T-helper 17 cell (primary cell): ENCODE data around the gene IQSEC1. TPM values are rescaled to one million over a fixed set of nuclear protein-coding genes. Genes with fewer than 3 reads are reported as not detected.
A peak's percentile ranks its signal among the peaks of the same experiment; 100 is the strongest.

ENCODE experiments used
- ATAC-seq: fragments of 150-1000 bp; cut with Tn5 transposase; 2 replicates; pipeline ENCODE4 v1.10.0; 2021; ENCODE audit warnings: mild to moderate bottlenecking, moderate library complexity
- DNase-seq, 3 donors: peaks; one replicate each; pipeline versions ENCODE4 v3.0.0 to v3.0.0-alpha.2; 2020 to 2021
- H3K9me3 ChIP-seq: one replicate; pipeline ENCODE4 v1.7.0; 2013; ENCODE audit warnings: low read length, mild to moderate bottlenecking; ENCODE audit not compliant: control insufficient read depth, poor library complexity, severe bottlenecking
- H3K27ac Mint-ChIP-seq: one replicate; pipeline ENCODE4 v1.8.0; 2022; ENCODE audit warnings: mild to moderate bottlenecking, moderate library complexity, mixed read lengths
- H3K27me3 Mint-ChIP-seq: one replicate; pipeline ENCODE4 v1.8.0; 2022; ENCODE audit warnings: mixed read lengths
- H3K36me3 Mint-ChIP-seq: one replicate; pipeline ENCODE4 v1.8.0; 2022; ENCODE audit warnings: low read depth, mixed read lengths
- H3K4me1 Mint-ChIP-seq: one replicate; pipeline ENCODE4 v1.8.0; 2022; ENCODE audit warnings: mild to moderate bottlenecking, mixed read lengths
- H3K4me3 Mint-ChIP-seq: one replicate; pipeline ENCODE4 v1.8.0; 2022; ENCODE audit warnings: mild to moderate bottlenecking, moderate library complexity, mixed read lengths
- total RNA-seq, 4 donors: library from RNA in 2 of 4; stranded (reverse) in 2 of 4; gene quantifications; one replicate each; pipeline ENCODE4 v1.2.3 and lab custom pipeline; 2022 to 2026

Gene IQSEC1
- total RNA-seq, 2 donors from 2014 or later, result 114 to 128 TPM

DNA sequence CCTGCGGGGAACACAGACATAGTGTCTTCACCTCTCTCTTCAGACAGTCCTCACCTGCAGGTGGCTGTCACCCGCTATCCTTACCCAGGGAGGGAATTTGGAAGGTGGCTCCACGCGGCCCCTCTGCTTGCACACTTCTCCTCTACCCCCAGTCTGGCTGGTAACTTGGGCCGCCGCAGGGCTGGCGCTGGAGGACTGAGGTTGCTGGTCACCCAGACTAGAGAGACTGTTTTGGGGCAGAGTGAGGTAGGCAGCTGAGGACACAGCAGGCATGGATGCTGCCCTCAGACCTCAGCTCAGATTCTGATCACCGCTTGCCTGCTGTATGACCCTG is 12.6 kb upstream of the IQSEC1 start:
- no peak overlapping the region for H3K4me3 Mint-ChIP-seq
- H3K27ac Mint-ChIP-seq, result no peak overlapping the region
- ATAC-seq, result no peak
- H3K4me1 Mint-ChIP-seq, result peaks cover 6% of the 10 kb centered on the region
- H3K27me3 Mint-ChIP-seq, result no peaks in the 10 kb centered on the region
- no peak for DNase-seq
- H3K36me3 Mint-ChIP-seq, result no peaks in the 10 kb centered on the region
- no peaks in the 10 kb centered on the region for H3K9me3 ChIP-seq

DNA sequence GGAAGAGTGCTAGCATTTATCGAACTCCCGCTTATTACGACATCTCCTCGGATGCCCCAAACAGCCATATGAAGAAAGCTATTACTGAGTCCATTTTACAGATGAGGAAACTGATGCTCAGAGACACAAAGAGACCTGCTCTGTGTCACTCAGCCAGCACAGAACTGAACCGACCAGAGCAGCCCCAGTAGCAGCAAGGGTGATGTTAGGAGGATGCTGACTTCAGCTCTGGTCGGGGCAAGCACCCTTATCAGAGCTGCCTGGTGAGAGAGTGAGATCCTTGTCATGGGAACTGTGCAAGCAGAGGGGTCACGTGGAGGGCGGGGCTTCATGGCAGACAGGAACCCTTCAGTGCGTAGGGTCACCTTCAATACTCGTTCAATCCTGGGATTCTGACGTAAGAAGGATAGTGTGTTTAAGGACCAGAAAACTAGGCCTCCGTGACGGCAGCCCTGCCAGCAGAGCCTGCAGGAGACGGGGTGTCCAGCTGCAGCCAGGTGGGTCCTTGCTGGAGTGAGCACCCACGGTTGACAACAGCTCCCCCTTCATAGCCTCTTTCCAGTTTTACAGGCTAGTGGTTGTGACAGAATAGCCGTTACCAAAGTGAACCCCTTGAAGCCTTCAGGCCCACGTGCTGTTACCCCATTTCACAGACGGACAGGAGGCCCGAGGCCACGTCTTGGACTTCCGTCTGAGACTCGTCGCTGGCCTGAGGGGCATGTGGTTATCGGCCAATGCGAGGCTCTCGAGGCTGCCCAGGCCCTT is 12.0 kb upstream of the IQSEC1 start:
- H3K9me3 ChIP-seq, result no peaks in the 10 kb centered on the region
- H3K27me3 Mint-ChIP-seq, result peaks cover under 1% of the 10 kb centered on the region
- DNase-seq (no peak), ATAC-seq (no peak)
- no peaks in the 10 kb centered on the region for H3K36me3 Mint-ChIP-seq
- H3K4me3 Mint-ChIP-seq, result no peak overlapping the region
- H3K4me1 Mint-ChIP-seq, result peaks cover 6% of the 10 kb centered on the region
- H3K27ac Mint-ChIP-seq, result no peak overlapping the region

DNA sequence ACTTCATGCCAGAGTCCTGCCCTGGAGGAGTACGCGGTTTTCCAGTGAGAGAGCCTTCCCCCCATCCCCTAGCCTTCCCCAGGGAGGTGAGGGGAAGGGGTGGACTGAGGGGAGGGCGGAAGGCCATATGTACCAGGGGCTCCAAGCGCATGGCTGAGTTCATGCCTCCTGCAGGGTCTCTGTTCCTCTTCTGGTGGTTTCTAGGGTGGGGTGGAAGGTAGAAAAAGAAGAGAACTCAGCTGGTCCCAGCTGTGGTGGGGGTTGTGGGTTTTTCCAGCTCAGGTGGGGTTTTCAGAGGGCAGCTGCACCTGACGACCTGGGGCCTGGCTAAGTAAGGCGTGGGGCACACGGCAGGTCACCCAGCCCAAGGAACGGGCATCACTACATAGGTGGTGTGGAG is 10.7 kb upstream of the IQSEC1 start:
- Mint-ChIP-seq H3K4me3 (no peak overlapping the region), H3K4me1 (peaks cover 10% of the 10 kb centered on the region), H3K36me3 (no peaks in the 10 kb centered on the region), H3K27me3 (peaks cover 8% of the 10 kb centered on the region), H3K27ac (peak overlapping the region; percentile 59)
- ATAC-seq (peak; percentile 57), DNase-seq (no peak)
- H3K9me3 ChIP-seq, result no peaks in the 10 kb centered on the region

DNA sequence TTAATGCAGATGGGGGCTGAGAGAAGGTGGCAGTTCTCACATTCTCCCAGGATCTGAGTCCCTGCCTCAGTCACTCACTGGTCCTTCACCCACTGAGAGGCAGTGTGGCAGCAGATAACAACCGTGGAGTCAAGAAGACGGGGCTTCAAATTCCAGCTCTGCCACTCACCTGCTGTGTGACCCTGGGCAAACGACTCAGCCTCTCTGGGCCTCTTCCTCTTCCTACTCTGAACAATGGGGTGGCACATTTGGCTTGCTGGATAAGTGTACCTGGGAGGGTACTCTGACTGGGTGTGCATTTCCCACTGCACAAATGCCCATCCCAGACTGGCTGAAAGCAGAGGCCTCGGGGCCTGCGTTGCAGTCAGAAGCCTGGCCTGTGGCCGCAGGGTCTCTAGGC is 10.0 kb upstream of the IQSEC1 start:
- peaks cover 8% of the 10 kb centered on the region for H3K27me3 Mint-ChIP-seq
- ATAC-seq (no peak), DNase-seq (no peak)
- no peak overlapping the region for H3K4me3 Mint-ChIP-seq
- no peaks in the 10 kb centered on the region for H3K36me3 Mint-ChIP-seq
- no peaks in the 10 kb centered on the region for H3K9me3 ChIP-seq
- peaks cover 12% of the 10 kb centered on the region for H3K4me1 Mint-ChIP-seq
- peak overlapping the region; percentile 59 for H3K27ac Mint-ChIP-seq

DNA sequence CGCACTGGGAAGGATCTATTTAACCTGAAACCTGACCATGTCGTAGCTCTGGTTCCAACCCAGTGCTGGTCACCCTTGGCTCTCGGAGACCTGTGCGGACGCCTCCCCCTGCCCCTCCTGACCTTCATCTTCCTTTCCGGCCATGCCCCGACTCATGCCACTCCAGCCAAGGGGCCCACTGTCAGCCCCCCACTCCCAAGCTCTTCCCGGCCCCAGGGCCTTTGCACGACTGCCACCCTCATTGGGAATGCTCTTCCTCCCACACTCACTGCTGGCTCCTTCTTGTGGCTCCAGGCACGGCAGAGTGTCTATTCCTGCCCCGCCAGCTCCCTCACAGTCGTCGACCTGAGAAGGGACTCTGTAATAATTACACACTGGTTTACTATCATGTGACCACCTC is 9.4 kb upstream of the IQSEC1 start:
- no peaks in the 10 kb centered on the region for H3K36me3 Mint-ChIP-seq
- peaks cover 12% of the 10 kb centered on the region for H3K27me3 Mint-ChIP-seq
- no peak overlapping the region for H3K4me3 Mint-ChIP-seq
- no peak overlapping the region for H3K27ac Mint-ChIP-seq
- H3K4me1 Mint-ChIP-seq, result peaks cover 16% of the 10 kb centered on the region
- DNase-seq (no peak), ATAC-seq (no peak)
- H3K9me3 ChIP-seq, result no peaks in the 10 kb centered on the region

DNA sequence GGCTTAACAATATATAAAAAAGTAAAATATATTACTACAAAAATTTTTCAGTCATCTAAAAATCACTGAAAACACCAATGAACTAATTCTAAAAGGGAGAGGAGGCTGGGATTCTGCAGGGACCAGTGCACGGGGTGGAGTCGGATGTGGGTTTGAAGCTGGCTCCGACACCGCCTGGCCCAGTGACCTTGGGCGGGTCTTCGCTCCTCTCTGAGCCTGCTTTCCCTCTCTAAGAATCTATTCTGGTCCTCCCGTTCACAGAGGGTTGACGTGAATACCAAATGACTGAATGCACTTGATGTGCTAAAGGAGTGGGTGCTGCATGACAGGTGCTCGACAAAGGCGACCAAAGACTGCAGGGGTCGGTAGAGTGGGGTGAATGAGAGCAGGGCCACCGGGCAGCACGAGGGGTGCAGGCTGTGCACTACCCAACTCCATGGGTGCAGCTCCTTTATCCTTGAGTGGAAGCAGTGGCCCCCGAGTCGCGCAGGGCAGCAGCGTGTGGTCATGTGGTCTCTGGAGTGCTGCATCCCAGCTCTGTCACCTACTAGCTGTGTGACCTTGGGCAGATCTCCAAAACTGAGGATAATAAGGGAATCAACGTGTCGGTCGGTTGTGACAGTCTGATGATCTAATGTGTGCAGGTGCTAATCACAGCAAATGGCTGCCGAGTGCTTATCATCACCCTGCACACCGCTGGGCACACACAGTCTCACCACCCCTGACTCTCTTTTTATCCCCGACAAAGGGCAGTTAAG is 8.6 kb upstream of the IQSEC1 start:
- DNase-seq (no peak), ATAC-seq (no peak)
- H3K27me3 Mint-ChIP-seq, result peaks cover 17% of the 10 kb centered on the region
- no peak overlapping the region for H3K27ac Mint-ChIP-seq
- H3K4me1 Mint-ChIP-seq, result peaks cover 15% of the 10 kb centered on the region
- no peaks in the 10 kb centered on the region for H3K36me3 Mint-ChIP-seq
- no peak overlapping the region for H3K4me3 Mint-ChIP-seq
- no peaks in the 10 kb centered on the region for H3K9me3 ChIP-seq

DNA sequence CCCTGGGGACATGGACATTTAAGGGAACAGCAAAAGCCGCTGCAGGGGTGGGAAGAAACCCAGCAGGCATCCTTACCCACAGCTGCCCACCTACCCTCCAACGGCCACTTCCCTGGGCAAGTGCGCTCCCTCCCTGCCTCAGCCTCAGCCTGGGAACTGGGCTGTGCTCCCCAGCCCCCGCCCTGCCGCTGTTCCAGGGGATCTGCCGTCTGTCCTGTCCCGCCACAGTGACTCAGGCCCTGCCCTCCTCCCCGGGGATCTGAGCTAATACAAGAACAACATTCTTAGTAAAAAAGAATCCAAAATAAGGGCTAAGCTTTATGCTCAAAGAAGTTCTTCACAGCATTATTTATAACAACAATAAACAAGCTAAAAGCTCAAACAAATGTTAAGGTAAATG is 7.4 kb upstream of the IQSEC1 start:
- DNase-seq (no peak), ATAC-seq (no peak)
- H3K36me3 Mint-ChIP-seq, result no peaks in the 10 kb centered on the region
- peaks cover 12% of the 10 kb centered on the region for H3K4me1 Mint-ChIP-seq
- peak overlapping the region; percentile 21 for H3K27ac Mint-ChIP-seq
- H3K27me3 Mint-ChIP-seq, result peaks cover 24% of the 10 kb centered on the region
- H3K4me3 Mint-ChIP-seq, result no peak overlapping the region
- H3K9me3 ChIP-seq, result no peaks in the 10 kb centered on the region

DNA sequence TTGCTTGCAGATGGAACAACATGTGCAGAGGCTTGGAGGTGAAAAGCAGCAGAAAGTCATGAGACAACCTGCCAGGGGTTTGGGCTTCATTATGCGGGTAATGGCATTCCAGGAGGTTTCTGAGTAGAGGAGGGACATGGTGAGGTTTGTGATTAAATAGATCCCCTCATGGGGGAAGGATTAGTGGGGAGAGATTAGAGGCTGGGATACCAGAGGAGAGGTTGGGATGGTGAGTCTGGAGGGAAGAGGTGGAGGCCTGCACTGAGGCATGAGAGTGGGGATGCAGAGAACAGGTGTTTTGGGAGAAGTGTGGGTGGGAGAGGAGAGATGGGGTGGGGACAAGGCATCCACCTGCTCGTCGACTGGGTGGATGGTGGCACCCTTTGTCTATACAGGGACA is 6.8 kb upstream of the IQSEC1 start:
- no peak for ATAC-seq

DNA sequence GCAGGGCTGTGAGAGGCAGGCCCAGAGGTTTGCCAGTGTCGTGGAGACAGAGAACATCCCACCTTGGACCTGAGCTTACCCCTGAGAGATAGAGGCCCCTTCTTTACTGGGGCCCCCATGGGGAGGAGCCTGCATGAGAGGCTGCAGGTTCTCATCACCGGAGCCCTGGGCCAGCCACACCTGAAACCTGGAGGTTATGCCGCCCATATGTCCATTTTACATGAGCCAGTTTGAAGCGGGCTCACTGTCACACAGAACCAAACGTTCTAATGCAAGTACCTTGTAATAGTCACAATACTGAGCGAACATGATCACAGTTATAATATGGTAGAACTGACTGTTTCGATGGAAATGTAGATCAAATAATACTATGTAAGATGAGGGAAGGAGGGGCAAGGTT is 6.3 kb upstream of the IQSEC1 start:
- Mint-ChIP-seq H3K4me1 (peaks cover 12% of the 10 kb centered on the region), H3K4me3 (no peak overlapping the region), H3K27me3 (peaks cover 34% of the 10 kb centered on the region), H3K36me3 (no peaks in the 10 kb centered on the region), H3K27ac (peak overlapping the region; percentile 21)
- DNase-seq, result no peak
- no peaks in the 10 kb centered on the region for H3K9me3 ChIP-seq
- no peak for ATAC-seq

More for the DNA sequence above, 6.8 kb upstream of the IQSEC1 start:
- no peaks in the 10 kb centered on the region for H3K36me3 Mint-ChIP-seq
- DNase-seq, result no peak
- H3K27me3 Mint-ChIP-seq, result peaks cover 29% of the 10 kb centered on the region
- no peak overlapping the region for H3K4me3 Mint-ChIP-seq
- H3K9me3 ChIP-seq, result no peaks in the 10 kb centered on the region
- H3K27ac Mint-ChIP-seq, result peak overlapping the region; percentile 21
- H3K4me1 Mint-ChIP-seq, result peaks cover 12% of the 10 kb centered on the region

DNA sequence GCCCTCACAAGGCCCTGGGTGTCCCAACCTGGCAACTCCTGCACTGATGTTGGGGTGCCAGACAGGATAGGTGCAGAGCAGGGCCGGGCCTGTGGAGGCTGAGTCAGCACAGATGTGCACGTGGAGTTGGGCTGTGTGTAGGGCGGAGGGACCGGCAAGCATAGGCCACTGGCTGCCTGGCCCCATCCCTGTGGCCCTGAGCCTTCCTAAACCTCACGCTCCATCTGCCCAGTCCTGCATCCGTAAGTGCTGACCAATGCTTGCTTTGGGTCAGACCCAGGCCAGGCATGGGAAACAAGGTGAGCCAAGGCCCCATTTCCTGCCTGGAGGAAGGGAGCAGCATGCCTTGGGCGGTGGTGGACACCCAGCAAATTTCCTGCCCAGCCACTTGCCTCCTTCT is 5.8 kb upstream of the IQSEC1 start:
- H3K4me1 Mint-ChIP-seq, result peaks cover 12% of the 10 kb centered on the region
- H3K36me3 Mint-ChIP-seq, result no peaks in the 10 kb centered on the region
- no peaks in the 10 kb centered on the region for H3K9me3 ChIP-seq
- H3K4me3 Mint-ChIP-seq, result peak overlapping the region; percentile 25
- ATAC-seq (no peak), DNase-seq (no peak)
- peaks cover 39% of the 10 kb centered on the region for H3K27me3 Mint-ChIP-seq
- no peak overlapping the region for H3K27ac Mint-ChIP-seq

DNA sequence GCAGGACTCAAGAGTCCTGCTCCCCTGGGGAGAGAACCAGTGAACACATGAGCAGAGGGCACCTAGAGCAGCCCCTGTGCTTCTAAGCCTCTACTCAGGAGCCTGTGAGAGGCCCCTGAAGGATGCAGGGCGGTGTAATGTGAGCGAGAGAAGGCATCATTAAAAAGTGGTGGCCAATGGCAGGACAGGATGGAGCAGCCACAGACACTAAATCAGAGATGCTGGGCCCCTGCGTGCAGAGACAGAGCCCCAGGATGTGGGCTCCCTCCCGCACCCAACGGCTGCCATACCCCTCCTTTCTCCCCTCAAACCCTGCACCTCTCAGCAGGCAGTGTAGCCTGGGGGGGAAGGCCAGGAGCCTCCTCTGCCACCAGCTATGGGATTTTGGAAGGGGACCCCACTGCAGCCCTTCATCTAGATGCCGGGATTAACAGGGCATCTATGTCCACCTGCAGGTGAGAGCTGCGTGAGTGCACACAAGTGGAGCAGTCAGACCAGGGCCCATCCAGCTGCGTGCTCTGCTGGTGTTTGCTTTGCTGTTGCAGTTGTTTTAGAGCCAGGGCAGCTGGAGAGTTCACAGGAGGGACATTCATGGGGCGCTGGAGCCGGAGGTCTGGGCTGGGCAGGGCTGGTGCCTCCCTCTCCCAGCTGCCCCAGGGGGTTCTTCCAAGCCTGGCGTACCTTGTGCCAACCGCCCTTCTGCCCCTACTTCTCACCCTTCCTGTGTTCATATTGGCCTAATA is 5.1 kb upstream of the IQSEC1 start:
- no peaks in the 10 kb centered on the region for H3K9me3 ChIP-seq
- Mint-ChIP-seq H3K27me3 (peaks cover 45% of the 10 kb centered on the region), H3K36me3 (no peaks in the 10 kb centered on the region), H3K4me1 (peaks cover 12% of the 10 kb centered on the region), H3K4me3 (no peak overlapping the region), H3K27ac (no peak overlapping the region)
- DNase-seq (no peak), ATAC-seq (no peak)

DNA sequence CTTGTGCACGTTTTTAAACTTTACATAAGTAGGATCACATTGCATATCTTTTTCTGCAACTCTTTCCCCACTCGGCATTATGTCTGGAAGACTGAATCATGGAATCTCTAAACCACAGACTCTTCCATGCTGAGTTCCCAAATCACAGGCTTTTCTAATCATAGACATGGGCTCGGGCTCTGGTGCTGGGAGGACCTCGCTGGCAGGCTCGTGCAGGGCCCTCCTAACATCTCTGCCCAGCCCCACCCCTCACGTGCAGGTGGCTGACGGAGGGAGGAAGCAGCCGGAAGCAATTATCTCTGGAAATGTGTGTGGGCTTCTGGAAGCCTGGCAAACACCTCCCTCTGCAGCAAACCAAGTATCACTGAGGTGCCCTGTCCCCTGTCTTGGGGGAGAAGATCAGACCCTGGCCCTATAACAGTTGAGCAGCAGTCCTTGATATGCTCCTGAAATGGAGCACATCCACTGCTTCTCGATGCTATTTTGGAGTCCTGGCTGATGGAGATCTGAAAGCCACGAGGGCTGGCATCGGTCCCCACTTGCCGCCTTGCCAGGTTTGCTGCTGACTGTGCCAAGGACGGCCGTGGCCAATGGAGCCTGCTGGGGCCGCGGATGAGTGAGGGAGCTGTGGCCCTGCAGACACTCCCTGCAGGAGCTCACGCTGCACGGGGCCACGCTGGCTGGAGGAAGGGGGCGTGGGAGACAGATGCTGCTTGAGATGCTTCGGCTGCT is 4.4 kb upstream of the IQSEC1 start:
- no peak overlapping the region for H3K4me3 Mint-ChIP-seq
- H3K4me1 Mint-ChIP-seq, result peaks cover 12% of the 10 kb centered on the region

More for the DNA sequence above, 4.4 kb upstream of the IQSEC1 start:
- H3K9me3 ChIP-seq, result no peaks in the 10 kb centered on the region
- no peak overlapping the region for H3K27ac Mint-ChIP-seq
- DNase-seq, result no peak
- ATAC-seq, result no peak
- H3K27me3 Mint-ChIP-seq, result peaks cover 45% of the 10 kb centered on the region
- H3K36me3 Mint-ChIP-seq, result no peaks in the 10 kb centered on the region
